C4-2B (cell line): ENCODE results near the gene TNNT1.
"Not testable (repeated sequence)": the region's sequence is repeated elsewhere in the genome, so short reads cannot be mapped to it uniquely, and the experiment has no call there.

ENCODE experiments used
- H3K27ac ChIP-seq: fragments of 450-650 bp; 2 replicates; pipeline ENCODE4 v1.5.1; 2017
- ZFX ChIP-seq: fragments of 450-650 bp; IDR thresholded peaks from 2 replicates; pipeline ENCODE4 v1.6.1; 2017
- TF ChIP-seq, protein P1 (sequence below): fragments of 450-650 bp; conservative IDR thresholded peaks from 2 replicates; pipeline ENCODE4 v1.5.1; 2017; ENCODE audit warnings: mild to moderate bottlenecking

TNNT1 gene

DNA sequence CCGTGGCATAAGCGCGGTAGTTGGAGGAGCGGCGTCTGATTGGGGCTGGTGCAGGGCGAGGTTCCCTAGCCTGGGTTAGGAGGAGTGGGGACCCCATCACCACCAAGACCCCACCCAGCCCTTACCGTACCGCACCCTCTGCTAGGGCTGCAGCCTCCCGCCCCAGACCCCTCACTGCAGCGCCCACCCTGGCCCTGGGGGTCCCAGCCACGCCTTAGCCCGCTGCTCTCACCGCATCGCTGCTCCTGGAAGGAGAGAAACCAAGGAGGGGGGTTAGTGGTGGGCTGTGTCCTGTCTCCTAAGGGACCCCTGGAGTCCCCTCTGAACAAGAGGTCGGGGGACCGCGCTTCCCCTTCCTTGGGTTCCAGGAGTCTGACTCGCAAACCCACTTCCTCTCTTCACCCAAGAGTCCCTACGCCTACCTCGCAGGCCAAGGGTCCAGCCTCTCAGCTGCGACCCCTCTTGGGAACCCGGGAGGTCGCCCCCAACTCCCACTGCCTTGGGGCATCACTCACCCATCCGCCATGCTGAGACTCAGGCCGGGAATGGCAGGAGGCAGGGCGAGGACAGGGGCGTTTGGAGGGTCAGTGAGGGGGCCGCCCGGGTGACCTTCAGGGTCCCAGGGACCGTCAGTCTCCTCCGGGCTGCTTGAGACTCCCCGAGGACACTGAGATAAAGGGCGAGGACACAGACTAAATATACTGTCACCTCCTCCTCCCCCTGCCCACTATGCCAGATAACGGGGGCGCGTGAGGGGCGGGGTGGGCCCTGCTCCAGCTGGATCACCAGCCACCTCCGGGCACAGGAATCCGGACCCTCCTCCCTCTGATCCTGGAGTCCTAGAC lies 8.3 kb upstream of the TNNT1 start, which contains the start of gene TNNI3:
TSS of gene TNNI3 (minus strand) at position 669 of the 845 bp plus-strand sequence. CDS start at position 526, 143 bp downstream.
- no peak within 1 kb of the TSS for H3K27ac ChIP-seq
- TF ChIP-seq ZFX, result no peak
- TF ChIP-seq, protein P1, sequence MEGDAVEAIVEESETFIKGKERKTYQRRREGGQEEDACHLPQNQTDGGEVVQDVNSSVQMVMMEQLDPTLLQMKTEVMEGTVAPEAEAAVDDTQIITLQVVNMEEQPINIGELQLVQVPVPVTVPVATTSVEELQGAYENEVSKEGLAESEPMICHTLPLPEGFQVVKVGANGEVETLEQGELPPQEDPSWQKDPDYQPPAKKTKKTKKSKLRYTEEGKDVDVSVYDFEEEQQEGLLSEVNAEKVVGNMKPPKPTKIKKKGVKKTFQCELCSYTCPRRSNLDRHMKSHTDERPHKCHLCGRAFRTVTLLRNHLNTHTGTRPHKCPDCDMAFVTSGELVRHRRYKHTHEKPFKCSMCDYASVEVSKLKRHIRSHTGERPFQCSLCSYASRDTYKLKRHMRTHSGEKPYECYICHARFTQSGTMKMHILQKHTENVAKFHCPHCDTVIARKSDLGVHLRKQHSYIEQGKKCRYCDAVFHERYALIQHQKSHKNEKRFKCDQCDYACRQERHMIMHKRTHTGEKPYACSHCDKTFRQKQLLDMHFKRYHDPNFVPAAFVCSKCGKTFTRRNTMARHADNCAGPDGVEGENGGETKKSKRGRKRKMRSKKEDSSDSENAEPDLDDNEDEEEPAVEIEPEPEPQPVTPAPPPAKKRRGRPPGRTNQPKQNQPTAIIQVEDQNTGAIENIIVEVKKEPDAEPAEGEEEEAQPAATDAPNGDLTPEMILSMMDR, result no peak

DNA sequence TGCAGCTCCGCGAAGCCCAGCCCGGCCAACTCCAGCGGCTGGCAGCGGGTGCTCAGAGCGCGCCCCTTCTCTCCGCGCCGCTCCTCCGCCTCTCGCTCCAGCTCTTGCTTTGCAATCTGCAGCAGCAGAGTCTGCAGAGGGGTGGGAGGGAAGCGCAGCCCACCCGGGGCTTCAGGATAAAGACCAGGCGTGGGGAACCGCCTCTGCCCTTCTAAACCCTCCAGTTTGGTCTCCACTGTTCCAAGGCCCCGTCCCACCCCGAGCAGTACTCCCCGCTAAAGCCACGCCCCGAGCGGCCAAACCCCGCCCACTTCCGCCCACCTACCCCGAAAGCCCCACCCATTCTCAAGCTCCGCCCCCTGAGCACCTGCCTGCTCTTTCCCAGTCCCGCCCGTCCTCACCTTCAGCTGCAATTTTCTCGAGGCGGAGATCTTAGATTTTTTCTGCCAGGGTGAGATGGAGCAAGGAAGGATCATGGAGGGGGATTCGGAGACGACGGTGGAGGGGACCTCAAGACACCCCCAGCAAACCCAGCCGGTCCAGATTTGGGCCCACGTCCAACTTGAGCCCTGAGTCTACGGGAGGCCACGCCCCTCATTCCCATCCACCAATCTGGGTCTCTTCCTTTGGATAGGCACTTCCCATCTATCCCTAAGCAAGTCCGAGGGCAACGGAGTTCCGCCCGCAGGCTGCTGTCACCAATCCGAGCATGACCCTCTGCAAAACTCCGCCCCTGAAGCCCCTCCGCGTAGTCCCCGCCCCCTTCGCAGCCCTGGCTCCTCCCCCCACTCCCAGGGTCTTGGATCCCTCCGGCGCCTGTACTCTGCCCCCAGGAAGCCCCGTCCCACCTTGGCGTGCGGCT lies 7.4 kb upstream of the TNNT1 start:
- no peak overlapping the region for H3K27ac ChIP-seq
- TF ChIP-seq ZFX, result no peak
- TF ChIP-seq, protein P1, result no peak

DNA sequence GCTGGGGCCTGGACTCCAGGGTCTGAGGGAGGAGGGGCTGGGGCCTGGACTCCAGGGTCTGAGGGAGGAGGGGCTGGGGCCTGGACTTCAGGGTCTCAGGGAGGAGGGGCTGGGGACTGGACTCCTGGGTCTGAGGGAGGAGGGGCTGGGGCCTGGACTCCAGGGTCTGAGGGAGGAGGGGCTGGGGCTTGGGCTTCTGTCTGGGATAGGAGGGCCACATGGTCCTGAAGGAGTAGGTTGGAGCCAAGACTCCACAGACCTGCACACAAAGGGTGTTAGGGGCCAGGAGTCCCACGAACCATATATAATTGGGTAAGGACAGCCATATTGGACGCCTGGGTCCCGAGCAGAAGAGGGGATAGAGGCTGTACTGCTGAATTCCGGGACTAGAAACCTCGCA lies 6.8 kb upstream of the TNNT1 start:
- not testable (repeated sequence) for H3K27ac ChIP-seq

DNA sequence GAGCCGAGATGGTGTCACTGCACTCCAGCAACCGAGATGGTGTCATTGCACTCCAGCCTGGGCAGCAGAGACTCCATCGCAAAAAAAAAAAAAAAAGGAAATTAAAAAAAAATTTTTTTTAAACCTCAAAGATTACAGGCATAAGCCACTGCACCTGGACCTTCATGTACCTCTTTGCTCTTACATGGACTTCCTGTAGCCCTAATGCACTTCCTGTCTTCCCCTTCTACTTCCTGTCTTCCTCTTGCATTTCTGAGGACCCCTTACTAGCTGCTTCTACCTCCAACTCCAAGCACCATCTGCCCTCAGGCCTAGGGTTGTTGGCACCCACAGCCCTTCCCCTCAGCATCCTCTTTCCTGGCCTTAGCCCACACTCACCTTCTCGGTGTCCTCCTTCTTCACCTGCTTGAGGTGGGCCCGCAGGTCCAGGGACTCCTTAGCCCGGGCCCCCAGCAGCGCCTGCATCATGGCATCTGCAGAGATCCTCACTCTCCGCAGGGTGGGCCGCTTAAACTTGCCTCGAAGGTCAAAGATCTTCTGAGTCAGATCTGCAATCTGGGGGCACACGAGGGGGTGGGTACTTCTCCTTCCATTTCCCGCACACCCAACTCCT lies 4.8 kb upstream of the TNNT1 start:
- TF ChIP-seq, protein P1, result no peak
- TF ChIP-seq ZFX, result no peak
- no peak overlapping the region for H3K27ac ChIP-seq

DNA sequence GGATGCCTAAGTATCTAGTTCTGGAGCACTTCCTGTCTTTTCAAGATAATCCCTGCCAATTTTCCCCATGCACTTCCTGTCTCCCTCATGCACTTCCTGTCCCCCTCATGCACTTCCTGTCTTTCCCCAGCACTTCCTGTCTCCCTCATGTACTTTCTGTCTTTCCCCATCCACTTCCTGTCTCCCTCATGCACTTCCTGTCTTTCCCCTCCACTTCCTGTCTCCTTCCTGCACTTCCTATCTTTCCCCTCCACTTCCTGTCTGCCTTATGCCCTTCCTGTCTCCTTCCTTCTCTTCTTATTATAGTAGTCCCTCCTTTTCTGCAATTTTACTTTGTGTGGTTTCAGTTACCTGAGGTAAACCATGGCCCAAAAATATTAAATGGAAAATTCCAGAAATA lies 3.0 kb upstream of the TNNT1 start:
- no peak overlapping the region for H3K27ac ChIP-seq
- TF ChIP-seq ZFX, result no peak
- TF ChIP-seq, protein P1, result no peak

DNA sequence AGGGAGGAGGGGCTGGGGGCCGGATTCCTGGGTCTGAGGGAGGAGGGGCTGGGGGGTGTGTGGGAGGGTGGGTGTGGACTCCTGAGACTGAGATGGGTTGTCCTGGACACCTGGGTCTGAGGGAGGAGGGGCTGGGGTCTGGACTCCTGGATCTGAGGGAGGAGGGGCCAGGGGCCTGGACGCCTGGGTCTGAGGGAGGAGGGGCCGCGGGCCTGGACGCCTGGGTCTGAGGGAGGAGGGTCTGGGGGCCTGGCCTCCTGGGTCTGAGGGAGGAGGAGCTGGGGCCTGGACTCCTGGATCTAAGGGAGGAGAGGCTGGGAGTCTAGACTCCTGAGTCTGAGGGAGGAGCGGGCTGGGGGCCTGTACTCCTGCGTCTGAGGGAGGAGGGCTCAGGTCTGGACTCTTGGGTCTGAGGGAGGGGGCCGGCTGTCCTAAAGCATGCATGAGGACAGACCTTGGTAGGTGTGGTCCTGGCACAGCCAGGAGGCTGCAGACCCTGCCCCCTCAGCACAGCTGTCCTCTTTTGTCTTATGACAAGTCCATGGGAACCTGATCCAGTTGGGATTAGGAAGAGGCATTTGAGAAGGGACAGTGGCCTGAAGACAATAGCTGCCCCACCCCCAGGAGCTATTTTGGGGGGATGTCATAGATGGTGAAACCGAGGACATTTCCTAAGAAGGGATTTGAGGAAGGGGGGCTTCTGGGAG lies 1.3 kb downstream of the TNNT1 start:
- no peak overlapping the region for H3K27ac ChIP-seq
- no peak for TF ChIP-seq ZFX
- TF ChIP-seq, protein P1, result no peak

DNA sequence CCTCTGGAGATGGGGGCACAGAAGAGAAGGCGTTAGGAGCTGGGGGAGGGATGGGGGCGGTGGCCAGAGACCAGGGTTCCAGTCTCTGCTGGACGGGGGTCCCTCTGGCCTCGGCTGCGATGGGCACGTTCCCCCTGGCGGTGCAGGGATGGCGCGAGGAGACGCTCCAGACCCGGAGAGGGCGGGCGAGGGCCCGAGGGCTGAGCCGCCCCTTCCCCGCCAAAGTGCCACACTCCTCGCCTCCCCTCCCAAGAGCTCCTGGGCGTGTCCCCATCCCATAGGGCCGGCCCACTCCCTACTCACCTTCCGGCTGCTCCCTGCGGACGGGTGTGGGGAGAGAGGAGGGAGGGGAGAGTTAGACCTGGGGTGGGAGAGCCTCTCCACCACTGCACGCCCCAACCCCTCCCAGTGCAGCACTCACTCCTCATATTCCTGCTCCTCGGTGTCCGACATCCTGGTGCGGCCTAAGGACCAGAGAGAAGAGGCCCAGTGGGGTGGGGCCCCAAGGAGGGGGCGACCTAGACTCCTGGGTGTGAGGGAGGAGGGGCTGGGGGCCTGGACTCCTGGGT lies 2.2 kb downstream of the TNNT1 start:
- H3K27ac ChIP-seq, result no peak overlapping the region

More for the DNA sequence above, 2.2 kb downstream of the TNNT1 start:
- TF ChIP-seq, protein P1, result no peak
- TF ChIP-seq ZFX, result no peak
